H1 (cell line): Measurements from ENCODE around the gene MYO18A. TPM values are rescaled to one million over a fixed set of nuclear protein-coding genes. Genes with fewer than 3 reads are reported as not detected.
A peak's percentile ranks its signal among the peaks of the same experiment; 100 is the strongest.

Experiments used
- CTCF ChIA-PET: fragments of 300-600 bp; sonication (Branson Sonifier 250); formaldehyde crosslinking; loops from one replicate; lab custom pipeline; 2021; ENCODE audit not compliant: partially characterized antibody; lab: Charles Lee
- POLR2A ChIA-PET: fragments of 300-600 bp; sonication (Branson Sonifier 250); formaldehyde crosslinking; loops from one replicate; lab custom pipeline; 2021; ENCODE audit warnings: inconsistent platforms; ENCODE audit not compliant: partially characterized antibody; lab: Charles Lee
- DNase-seq, 2 experiments: peaks; one replicate each; pipeline versions ENCODE4 v3.0.0 to v3.0.0-alpha.2; 2010 to 2022; ENCODE audit warnings: low spot score in 2 of 2, low read depth in 1 of 2, mixed read lengths in 1 of 2
- FAIRE-seq: peaks from 2 replicates; lab custom pipeline; 2011; peaks lifted over from hg19 to GRCh38; lab: Jason Lieb, UNC
- H2AFZ ChIP-seq: 2 replicates; pipeline ENCODE4 v1.8.1; 2012; ENCODE audit warnings: low read length, inconsistent platforms
- H2AK5ac ChIP-seq: 2 replicates; pipeline ENCODE4 v1.6.1; 2013; ENCODE audit warnings: low read depth, low read length
- H2BK120ac ChIP-seq: replicated peaks from 2 replicates; pipeline ENCODE3; 2013; ENCODE audit warnings: low read depth, low read length, inconsistent platforms
- H2BK12ac ChIP-seq: 2 replicates; pipeline ENCODE4 v1.6.1; 2013; ENCODE audit warnings: low read depth, low read length
- H2BK15ac ChIP-seq: 2 replicates; pipeline ENCODE4 v1.6.1; 2013; ENCODE audit warnings: low read length
- H2BK20ac ChIP-seq: 2 replicates; pipeline ENCODE4 v1.6.1; 2013; ENCODE audit warnings: low read length
- H2BK5ac ChIP-seq: 2 replicates; pipeline ENCODE4 v1.6.1; 2013; ENCODE audit warnings: low read depth, low read length
- H3K14ac ChIP-seq: 2 replicates; pipeline ENCODE4 v1.6.1; 2013; ENCODE audit warnings: inconsistent platforms; ENCODE audit not compliant: insufficient read length
- H3K18ac ChIP-seq: 2 replicates; pipeline ENCODE4 v1.6.1; 2013; ENCODE audit warnings: low read length; ENCODE audit errors: extremely low read depth
- H3K23ac ChIP-seq: 2 replicates; pipeline ENCODE4 v1.6.1; 2013; ENCODE audit warnings: inconsistent platforms; ENCODE audit not compliant: insufficient read length
- H3K23me2 ChIP-seq: 2 replicates; pipeline ENCODE4 v1.6.1; 2013; ENCODE audit warnings: low read depth, low read length
- H3K27ac ChIP-seq: 2 replicates; pipeline ENCODE4 v1.6.1; 2011; ENCODE audit warnings: low read depth, low read length, inconsistent platforms
- H3K27me3 ChIP-seq, 4 experiments: replicated peaks in 1 of 4; 1 replicate in 1 of 4; 2 replicates in 3 of 4; pipeline versions ENCODE4 v1.6.1 to v1.8.1; 2011 to 2013; ENCODE audit warnings: low read length in 3 of 4, mild to moderate bottlenecking in 3 of 4, inconsistent platforms in 2 of 4, mixed read lengths in 2 of 4, moderate library complexity in 1 of 4; ENCODE audit not compliant: control insufficient read depth in 3 of 4, insufficient read depth in 3 of 4; ENCODE audit errors: extremely low read depth in 1 of 4
- H3K36me3 ChIP-seq, 4 experiments: 2 replicates each; pipeline versions ENCODE4 v1.6.1 to v1.8.1; 2011 to 2013; ENCODE audit warnings: mild to moderate bottlenecking in 4 of 4, low read length in 3 of 4, moderate library complexity in 2 of 4, control low read depth in 1 of 4, inconsistent platforms in 1 of 4; ENCODE audit not compliant: insufficient read depth in 4 of 4, control insufficient read depth in 2 of 4
- H3K4ac ChIP-seq: replicated peaks from 2 replicates; pipeline ENCODE3; 2013; ENCODE audit warnings: low read length, low read depth, mixed read lengths, inconsistent platforms; ENCODE audit not compliant: insufficient read length
- H3K4me1 ChIP-seq, 4 experiments: replicated peaks in 1 of 4; 1 replicate in 1 of 4; 2 replicates in 3 of 4; pipeline versions ENCODE4 v1.6.1 to v1.8.1; 2011 to 2013; ENCODE audit warnings: low read length in 3 of 4, inconsistent platforms in 2 of 4, mixed read lengths in 1 of 4; ENCODE audit not compliant: insufficient read depth in 4 of 4, control insufficient read depth in 3 of 4
- H3K4me2 ChIP-seq, 2 experiments: 2 replicates each; pipeline versions ENCODE4 v1.6.1 to v1.8.1; 2011 to 2013; ENCODE audit warnings: low read depth in 2 of 2, low read length in 2 of 2, control low read depth in 1 of 2, inconsistent platforms in 1 of 2, mild to moderate bottlenecking in 1 of 2; ENCODE audit not compliant: insufficient read depth in 1 of 2
- H3K4me3 ChIP-seq, 4 experiments: fragments of 200-600, 300-600 bp in 1 of 4; sonication (generic), shearing (Covaris generic), sonication (Bioruptor Twin) in 1 of 4; 2 replicates each; pipeline versions ENCODE4 v1.5.1 to v1.8.1; 2011 to 2016; ENCODE audit warnings: low read length in 4 of 4, low read depth in 3 of 4, control low read depth in 2 of 4, inconsistent platforms in 2 of 4, mild to moderate bottlenecking in 2 of 4, mixed read lengths in 1 of 4, moderate library complexity in 1 of 4; ENCODE audit not compliant: insufficient read depth in 2 of 4; ENCODE audit errors: extremely low read depth in 1 of 4
- H3K56ac ChIP-seq: replicated peaks from 2 replicates; pipeline ENCODE3; 2013; ENCODE audit warnings: low read depth, mild to moderate bottlenecking, mixed read lengths, low read length, inconsistent platforms; ENCODE audit not compliant: insufficient read length
- H3K79me1 ChIP-seq: 2 replicates; pipeline ENCODE4 v1.6.1; 2013; ENCODE audit warnings: low read depth, low read length, control low read depth
- H3K79me2 ChIP-seq, 2 experiments: 2 replicates each; pipeline versions ENCODE4 v1.6.1 to v1.8.1; 2012 to 2013; ENCODE audit warnings: low read length in 2 of 2, mild to moderate bottlenecking in 2 of 2, inconsistent platforms in 1 of 2; ENCODE audit not compliant: insufficient read depth in 2 of 2, control insufficient read depth in 1 of 2
- H3K9ac ChIP-seq, 4 experiments: replicated peaks in 1 of 4; 1 replicate in 1 of 4; 2 replicates in 3 of 4; pipeline versions ENCODE4 v1.6.1 to v1.8.1; 2011 to 2013; ENCODE audit warnings: low read depth in 3 of 4, low read length in 3 of 4, control low read depth in 2 of 4, mild to moderate bottlenecking in 2 of 4, moderate library complexity in 2 of 4, inconsistent platforms in 1 of 4; ENCODE audit errors: extremely low read depth in 1 of 4
- H3K9me3 ChIP-seq, 2 experiments: 2 replicates each; pipeline versions ENCODE4 v1.6.1 to v1.8.1; 2012 to 2013; ENCODE audit warnings: mild to moderate bottlenecking in 2 of 2, moderate library complexity in 2 of 2, control low read depth in 1 of 2, inconsistent platforms in 1 of 2, low read depth in 1 of 2, low read length in 1 of 2, mixed read lengths in 1 of 2; ENCODE audit not compliant: insufficient read depth in 2 of 2
- H4K20me1 ChIP-seq, 2 experiments: replicated peaks in 1 of 2; 2 replicates each; pipeline versions ENCODE3 to v1.8.1; 2011 to 2013; ENCODE audit warnings: inconsistent platforms in 2 of 2, low read length in 2 of 2, mild to moderate bottlenecking in 1 of 2; ENCODE audit not compliant: insufficient read depth in 2 of 2, control insufficient read depth in 1 of 2
- H4K5ac ChIP-seq: 2 replicates; pipeline ENCODE4 v1.6.1; 2013; ENCODE audit warnings: low read length, low read depth, mixed read lengths, inconsistent platforms; ENCODE audit not compliant: insufficient read length
- H4K8ac ChIP-seq: 2 replicates; pipeline ENCODE4 v1.8.0; 2013; ENCODE audit warnings: mild to moderate bottlenecking, moderate library complexity, low read length, inconsistent platforms; ENCODE audit not compliant: insufficient read depth; ENCODE audit errors: extremely low read depth
- H4K91ac ChIP-seq: replicated peaks from 2 replicates; pipeline ENCODE3; 2013; ENCODE audit warnings: low read length, mixed read lengths, inconsistent platforms; ENCODE audit not compliant: insufficient read length
- ASH2L ChIP-seq: fragments of 200-600, 300-600 bp; sonication (generic); IDR thresholded peaks from one replicate; pipeline ENCODE4 v1.7.1; 2017; ENCODE audit warnings: low read length
- CBX5 ChIP-seq: fragments of 300-800, 300-1000 bp; sonication (generic); IDR thresholded peaks from 2 replicates; pipeline ENCODE4 v1.7.1; 2016; ENCODE audit warnings: antibody characterized with exemption, low read length, low read depth
- CBX8 ChIP-seq: fragments of 300-800, 300-1000 bp; sonication (generic); IDR thresholded peaks from 2 replicates; pipeline ENCODE4 v1.7.1; 2016; ENCODE audit warnings: low read depth, low read length, borderline replicate concordance
- HDAC6 ChIP-seq: IDR thresholded peaks from one replicate; pipeline ENCODE4 v1.7.1; 2012; ENCODE audit warnings: low read depth, mild to moderate bottlenecking, inconsistent platforms, low read length, moderate library complexity
- POLR2AphosphoS5 ChIP-seq: IDR thresholded peaks from 2 replicates; pipeline ENCODE4 v1.6.1; 2011; ENCODE audit warnings: low read depth, low read length
- POU5F1 ChIP-seq: IDR thresholded peaks from 2 replicates; pipeline ENCODE4 v1.6.1; 2011; ENCODE audit warnings: low read depth, mild to moderate bottlenecking, low read length, moderate library complexity
- RBBP5 ChIP-seq: IDR thresholded peaks from 2 replicates; pipeline ENCODE4 v1.7.1; 2012; ENCODE audit warnings: low read depth, mild to moderate bottlenecking, inconsistent platforms, low read length, moderate library complexity, borderline replicate concordance
- SIN3A ChIP-seq, 2 experiments: IDR thresholded peaks in 1 of 2; conservative IDR thresholded peaks in 1 of 2; 2 replicates each; pipeline ENCODE4 v1.6.1; 2011 to 2012; ENCODE audit warnings: low read length in 2 of 2, improper control_type of control experiment in 1 of 2, low read depth in 1 of 2, mild to moderate bottlenecking in 1 of 2
- TEAD4 ChIP-seq: IDR thresholded peaks from 2 replicates; pipeline ENCODE4 v1.6.1; 2012; ENCODE audit warnings: low read depth, low read length, inconsistent platforms, mixed read lengths
- WGBS, 2 experiments: shearing (Covaris generic) in 1 of 2; methylation state at CpG; one replicate each; pipeline versions ENCODE4 v1.1.6 to v1.1.7; 2013 to 2015; ENCODE audit warnings: low lambda C conversion rate in 2 of 2, mixed read lengths in 2 of 2, inconsistent platforms in 1 of 2, low coverage in 1 of 2, missing lambda C conversion rate in 1 of 2; ENCODE audit not compliant: insufficient replicate concordance in 2 of 2, insufficient coverage in 1 of 2, insufficient read length in 1 of 2; ENCODE audit errors: extremely low coverage in 1 of 2, missing lambda C conversion rate in 1 of 2; 5-methylcytosine and 5-hydroxymethylcytosine counted together
- polyA plus RNA-seq, 7 experiments: library from polyadenylated mRNA; depleted of rRNA in 3 of 7; stranded (reverse) in 5 of 7; unstranded in 2 of 7; fragments of >200 nt in 5 of 7; fragments of 200-250 nt in 2 of 7; gene quantifications; 1 replicate in 5 of 7; 2 replicates in 1 of 7; 4 replicates in 1 of 7; pipeline versions ENCODE4 v1.2.1 to v1.2.3, GENCODE V29; 2011 to 2013; ENCODE audit warnings: missing spikeins in 2 of 7, mixed read lengths in 2 of 7
- total RNA-seq: library from RNA; stranded (reverse); fragmentation: NEBNext Ultra II Directional; extraction: Animal tissue kit (Norgen Biotek cat#: 25700); gene quantifications from 2 replicates; pipeline ENCODE4 v1.2.1, GENCODE V29; 2021
- TF ChIP-seq, protein P1 (sequence below): IDR thresholded peaks from 2 replicates; pipeline ENCODE4 v1.6.1; 2012; ENCODE audit warnings: inconsistent platforms
- TF ChIP-seq, protein P2 (sequence below), 3 experiments: IDR thresholded peaks; 1 replicate in 2 of 3; 2 replicates in 1 of 3; pipeline versions ENCODE4 v1.5.1 to v1.6.1; 2011; ENCODE audit warnings: low read length in 3 of 3, mild to moderate bottlenecking in 3 of 3, inconsistent platforms in 2 of 3, low read depth in 1 of 3, moderate library complexity in 1 of 3; ENCODE audit not compliant: insufficient read depth in 1 of 3; ENCODE audit errors: control extremely low read depth in 1 of 3

Gene MYO18A
- total and polyA plus RNA-seq, 2 of the 8 experiments (the other 6 are each of a cell fraction or from before 2014, with no cell fraction given), result 7.6 to 43.8 TPM

DNA sequence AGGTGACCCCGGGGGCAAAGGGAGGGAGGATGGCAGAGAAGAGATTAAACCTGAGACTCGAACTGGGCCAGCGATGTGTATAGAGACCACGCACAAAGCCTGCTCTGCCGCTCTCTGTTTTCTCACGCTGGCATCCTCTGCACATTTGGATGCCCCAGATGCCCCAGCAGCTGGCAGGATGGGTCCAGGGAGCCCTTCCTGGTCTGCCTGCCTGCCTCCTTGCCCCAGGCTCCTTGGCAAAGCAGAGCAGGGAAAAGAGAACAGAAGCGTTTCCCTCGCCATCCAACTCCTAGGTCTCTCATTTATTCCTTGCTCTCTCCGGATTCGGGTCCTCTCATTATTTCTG lies 142.5 kb downstream of the MYO18A start:
- H3K23ac ChIP-seq, result no peak overlapping the region
- no peak overlapping the region for H3K4ac ChIP-seq
- peak overlapping the region; percentile 91 for H2BK20ac ChIP-seq
- ChIA-PET CTCF (interaction anchor here (0.8 to 3.5 kb wide), 18 partner anchors 11 to 88 kb away, joined by 3 to 17 read pairs (median 4); no protein-coding TSS in a partner anchor), POLR2A (interaction anchor here (0.7 to 2.4 kb wide), 9 partner anchors 11 to 87 kb away, joined by 3 to 9 read pairs (median 3); partner anchors contain the start of gene PHF12)
- H3K9ac ChIP-seq, result no peak overlapping the region; a peak in 1 of 7 replicates
- H4K5ac ChIP-seq, result no peak overlapping the region
- no peak overlapping the region for H2AFZ ChIP-seq
- FAIRE-seq (no peak), DNase-seq (no peak)
- no peak overlapping the region for H4K8ac ChIP-seq
- H3K79me2 ChIP-seq, result no peaks in the 10 kb centered on the region
- 82% methylated on average over 10 of the region's 10 CpGs; no CpG with 5 or more reads in 1 of the 2 experiments for WGBS, 2 experiments
- H4K20me1 ChIP-seq, result no peaks in the 10 kb centered on the region
- H3K4me1 ChIP-seq, result peaks cover 16 to 35% (median 27%) of the 10 kb centered on the region in 4 experiments
- H4K91ac ChIP-seq, result peak overlapping the region; percentile 96
- H2BK12ac ChIP-seq, result peak overlapping the region; percentile 93
- peaks cover 0 to 4% (median 0%) of the 10 kb centered on the region in 4 experiments; a peak in 1 of 8 replicates for H3K36me3 ChIP-seq
- peak overlapping the region; percentile 97 for H2BK5ac ChIP-seq
- no peak overlapping the region for H3K56ac ChIP-seq
- peak overlapping the region; percentile 42 for H2AK5ac ChIP-seq
- H3K4me3 ChIP-seq, result no peak overlapping the region
- H3K79me1 ChIP-seq, result no peaks in the 10 kb centered on the region
- H3K23me2 ChIP-seq, result 0 out of 2 replicates have a peak, but pooled peaks cover 1% of the 10 kb centered on the region
- peak overlapping the region; percentile 55; the same call in 1 of the 2 replicates for H2BK15ac ChIP-seq
- peak overlapping the region; percentile 68 for H3K18ac ChIP-seq
- H3K14ac ChIP-seq, result no peak overlapping the region
- H3K27ac ChIP-seq, result peak overlapping the region; percentile 41; the same call in 1 of the 2 replicates
- peak overlapping the region; percentile 70 for H2BK120ac ChIP-seq
- H3K9me3 ChIP-seq, result peaks cover 5 to 6% of the 10 kb centered on the region in 2 experiments; a peak in 3 of 4 replicates
- peak overlapping the region in 1 of 2 experiments; percentile 12; a peak in 1 of 4 replicates for H3K4me2 ChIP-seq
- no peaks in the 10 kb centered on the region for H3K27me3 ChIP-seq
- TF ChIP-seq CBX5, result no peak
- no peak for TF ChIP-seq POU5F1
- no peak for TF ChIP-seq HDAC6
- TF ChIP-seq POLR2AphosphoS5, result no peak
- TF ChIP-seq, protein P1, sequence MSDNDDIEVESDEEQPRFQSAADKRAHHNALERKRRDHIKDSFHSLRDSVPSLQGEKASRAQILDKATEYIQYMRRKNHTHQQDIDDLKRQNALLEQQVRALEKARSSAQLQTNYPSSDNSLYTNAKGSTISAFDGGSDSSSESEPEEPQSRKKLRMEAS, result no peak
- TF ChIP-seq TEAD4, result no peak
- no peak for TF ChIP-seq ASH2L
- TF ChIP-seq, protein P2, sequence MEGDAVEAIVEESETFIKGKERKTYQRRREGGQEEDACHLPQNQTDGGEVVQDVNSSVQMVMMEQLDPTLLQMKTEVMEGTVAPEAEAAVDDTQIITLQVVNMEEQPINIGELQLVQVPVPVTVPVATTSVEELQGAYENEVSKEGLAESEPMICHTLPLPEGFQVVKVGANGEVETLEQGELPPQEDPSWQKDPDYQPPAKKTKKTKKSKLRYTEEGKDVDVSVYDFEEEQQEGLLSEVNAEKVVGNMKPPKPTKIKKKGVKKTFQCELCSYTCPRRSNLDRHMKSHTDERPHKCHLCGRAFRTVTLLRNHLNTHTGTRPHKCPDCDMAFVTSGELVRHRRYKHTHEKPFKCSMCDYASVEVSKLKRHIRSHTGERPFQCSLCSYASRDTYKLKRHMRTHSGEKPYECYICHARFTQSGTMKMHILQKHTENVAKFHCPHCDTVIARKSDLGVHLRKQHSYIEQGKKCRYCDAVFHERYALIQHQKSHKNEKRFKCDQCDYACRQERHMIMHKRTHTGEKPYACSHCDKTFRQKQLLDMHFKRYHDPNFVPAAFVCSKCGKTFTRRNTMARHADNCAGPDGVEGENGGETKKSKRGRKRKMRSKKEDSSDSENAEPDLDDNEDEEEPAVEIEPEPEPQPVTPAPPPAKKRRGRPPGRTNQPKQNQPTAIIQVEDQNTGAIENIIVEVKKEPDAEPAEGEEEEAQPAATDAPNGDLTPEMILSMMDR (IDR thresholded peaks at IDR 0.05; ENCODE audit: control extremely low read depth in 1 of 3, insufficient read depth in 1 of 3, low read depth in 1 of 3, low read length in 3 of 3), result no peak
- no peak for TF ChIP-seq SIN3A (conservative IDR thresholded peaks at IDR 0.05 in 1 of 2, IDR thresholded peaks at IDR 0.05 in 1 of 2; ENCODE audit: low read depth in 1 of 2, low read length in 2 of 2)
- no peak for TF ChIP-seq RBBP5
- no peak for TF ChIP-seq CBX8
